Stomach smooth muscle (tissue), 2 donors: Measurements from ENCODE around the gene SERPINB10.

Experiments
- H3K27ac ChIP-seq: one replicate; pipeline ENCODE4 v1.7.0; 2013; ENCODE audit warnings: mild to moderate bottlenecking, low read length, inconsistent platforms
- H3K27me3 ChIP-seq, 2 donors: one replicate each; pipeline ENCODE4 v1.7.0; 2013; ENCODE audit warnings: low read length in 2 of 2; ENCODE audit not compliant: insufficient read depth in 2 of 2, control insufficient read depth in 1 of 2
- H3K36me3 ChIP-seq, 2 donors: one replicate each; pipeline ENCODE4 v1.7.0; 2013; ENCODE audit warnings: low read length in 2 of 2; ENCODE audit not compliant: control insufficient read depth in 2 of 2, insufficient read depth in 2 of 2
- H3K4me1 ChIP-seq: one replicate; pipeline ENCODE4 v1.7.0; 2013; ENCODE audit warnings: low read length; ENCODE audit not compliant: control insufficient read depth, insufficient read depth
- H3K4me3 ChIP-seq, 2 donors: one replicate each; pipeline ENCODE4 v1.7.0; 2013; ENCODE audit warnings: low read length in 2 of 2
- H3K9ac ChIP-seq, 2 donors: one replicate each; pipeline ENCODE4 v1.7.0; 2013; ENCODE audit warnings: low read length in 2 of 2, mild to moderate bottlenecking in 1 of 2
- H3K9me3 ChIP-seq, 2 donors: one replicate each; pipeline ENCODE4 v1.7.0; 2013; ENCODE audit warnings: low read length in 2 of 2; ENCODE audit not compliant: control insufficient read depth in 2 of 2
- donor health status: healthy.
- donor health status: Pancreatic carcinoma.

Gene SERPINB10

DNA sequence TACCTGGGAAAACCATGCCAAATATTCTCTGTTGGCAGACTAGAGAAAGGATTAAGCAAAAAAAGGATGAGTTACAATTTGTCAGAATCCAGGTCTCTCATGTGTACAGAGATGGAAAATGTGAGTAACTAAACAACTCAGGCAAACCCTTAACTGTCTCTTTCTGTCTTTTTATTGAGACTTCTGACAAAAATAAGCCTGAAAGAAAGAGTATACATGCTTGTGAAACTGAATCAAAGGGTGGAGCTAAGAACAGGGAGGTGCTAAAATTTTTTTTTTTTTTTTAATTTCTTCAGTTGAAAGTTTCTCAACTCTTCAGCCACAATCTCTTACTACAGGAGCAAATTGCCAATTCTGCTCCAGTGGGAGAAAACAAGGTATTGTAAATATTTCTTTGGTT is at the start of gene SERPINB10:
Gene SERPINB10, plus strand, starts transcription at position 295 of the 400 bp plus-strand sequence. CDS start 7,553 bp downstream, outside the sequence.
- Histone ChIP-seq H3K27ac (no peak within 1 kb of the TSS), H3K4me3 (no peak within 1 kb of the TSS), H3K9me3 (no peaks in the 10 kb centered on the region), H3K36me3 (no peaks in the 10 kb centered on the region), H3K4me1 (no peaks in the 10 kb centered on the region), H3K27me3 (no peaks in the 10 kb centered on the region), H3K9ac (no peak within 1 kb of the TSS)

DNA sequence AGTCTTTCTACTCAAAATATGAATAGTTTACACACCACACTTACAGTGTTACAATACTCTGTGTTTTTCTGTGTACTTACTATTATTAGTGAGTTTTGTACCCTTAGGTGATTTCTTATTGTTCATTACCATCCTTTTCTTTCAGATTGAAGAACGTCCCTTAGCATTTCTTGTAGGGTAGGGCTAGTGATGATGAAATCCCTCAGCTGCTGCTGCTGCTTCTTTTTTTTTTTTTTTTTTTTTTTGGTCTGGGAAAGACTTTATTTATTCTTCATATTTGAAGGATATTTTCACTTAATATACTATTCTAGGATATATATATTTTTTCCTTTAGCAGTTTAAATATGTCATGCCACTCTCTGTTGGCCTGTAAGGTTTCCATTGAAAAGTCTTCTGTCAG is 49.3 kb upstream of the SERPINB10 start:
- no peak overlapping the region for H3K4me3 ChIP-seq
- H3K4me1 ChIP-seq: no peaks in the 10 kb centered on the region
- no peaks in the 10 kb centered on the region for H3K27me3 ChIP-seq
- no peak overlapping the region for H3K27ac ChIP-seq
- H3K36me3 ChIP-seq: no peaks in the 10 kb centered on the region
- no peak overlapping the region for H3K9ac ChIP-seq
- H3K9me3 ChIP-seq: no peaks in the 10 kb centered on the region

GRCh38 chr18:63859781-63860475 is 47.8 kb upstream of the SERPINB10 start:
- Histone ChIP-seq H3K4me3 (no peak overlapping the region), H3K27me3 (no peaks in the 10 kb centered on the region)

DNA sequence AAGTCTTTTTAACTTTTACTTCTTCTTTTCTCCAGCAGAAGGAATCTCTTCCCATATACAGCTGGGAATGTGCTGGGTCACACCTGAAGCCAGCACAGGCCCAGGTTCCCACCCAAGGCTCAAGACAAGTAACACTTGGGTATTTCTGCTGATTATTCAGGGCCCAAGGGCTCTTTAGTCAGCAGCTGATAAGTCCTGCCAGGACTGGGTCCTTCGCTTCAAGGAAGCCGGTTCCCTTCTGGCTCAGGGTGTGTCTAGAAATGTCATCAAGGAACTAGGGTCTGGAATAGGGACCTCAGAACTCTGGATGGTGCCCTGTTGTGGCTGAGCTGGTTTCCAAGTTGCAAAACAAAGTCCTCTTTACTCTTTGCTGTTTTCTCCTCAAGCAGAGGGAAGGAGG is 47.2 kb upstream of the SERPINB10 start:
- Histone ChIP-seq H3K36me3 (no peaks in the 10 kb centered on the region), H3K9ac (no peak overlapping the region), H3K9me3 (no peaks in the 10 kb centered on the region), H3K27me3 (no peaks in the 10 kb centered on the region), H3K4me3 (no peak overlapping the region), H3K27ac (no peak overlapping the region), H3K4me1 (no peaks in the 10 kb centered on the region)

More at GRCh38 chr18:63859781-63860475, 47.8 kb upstream of the SERPINB10 start:
- no peak overlapping the region for H3K9ac ChIP-seq
- no peak overlapping the region for H3K27ac ChIP-seq
- no peaks in the 10 kb centered on the region for H3K36me3 ChIP-seq
- no peaks in the 10 kb centered on the region for H3K9me3 ChIP-seq
- H3K4me1 ChIP-seq: no peaks in the 10 kb centered on the region

DNA sequence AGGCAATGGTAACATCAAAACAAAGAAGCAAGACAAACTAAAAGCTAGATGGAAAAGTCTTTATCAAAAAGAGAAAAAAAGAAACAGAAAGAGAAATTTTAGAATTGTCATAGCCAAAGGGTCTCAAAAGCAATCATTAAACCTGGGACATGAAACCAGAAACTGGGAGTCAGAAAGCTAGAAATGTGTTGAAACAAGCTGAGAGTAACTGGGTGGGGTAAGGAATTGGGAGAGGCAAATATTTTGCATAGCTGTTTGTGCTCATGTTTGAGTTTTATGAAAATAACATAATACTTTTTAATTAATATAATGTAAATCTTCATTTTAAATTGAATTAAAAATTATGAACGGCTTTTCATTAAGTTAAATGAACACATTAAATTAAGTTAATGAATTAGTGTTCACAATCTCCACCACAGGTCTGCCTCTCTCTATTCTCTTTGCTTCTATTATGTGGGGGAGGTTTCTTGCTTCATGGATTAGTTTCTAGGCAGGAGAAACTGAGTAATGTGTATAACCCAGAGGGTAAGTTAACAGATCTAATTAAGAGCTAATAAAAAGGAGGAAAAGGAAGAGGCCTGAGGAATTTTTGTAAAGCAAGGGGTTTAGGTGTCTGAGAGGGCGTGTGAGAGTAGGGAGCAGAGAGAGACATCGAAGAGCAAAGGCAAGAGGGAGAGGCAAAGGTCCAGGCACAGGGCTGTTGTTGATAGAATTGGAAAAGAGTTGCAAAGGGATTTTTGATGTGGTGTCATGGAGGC is 40.2 kb upstream of the SERPINB10 start:
- Histone ChIP-seq H3K36me3 (no peaks in the 10 kb centered on the region), H3K27me3 (no peaks in the 10 kb centered on the region), H3K9me3 (no peaks in the 10 kb centered on the region), H3K4me3 (no peak overlapping the region), H3K4me1 (no peaks in the 10 kb centered on the region), H3K27ac (no peak overlapping the region), H3K9ac (no peak overlapping the region)

DNA sequence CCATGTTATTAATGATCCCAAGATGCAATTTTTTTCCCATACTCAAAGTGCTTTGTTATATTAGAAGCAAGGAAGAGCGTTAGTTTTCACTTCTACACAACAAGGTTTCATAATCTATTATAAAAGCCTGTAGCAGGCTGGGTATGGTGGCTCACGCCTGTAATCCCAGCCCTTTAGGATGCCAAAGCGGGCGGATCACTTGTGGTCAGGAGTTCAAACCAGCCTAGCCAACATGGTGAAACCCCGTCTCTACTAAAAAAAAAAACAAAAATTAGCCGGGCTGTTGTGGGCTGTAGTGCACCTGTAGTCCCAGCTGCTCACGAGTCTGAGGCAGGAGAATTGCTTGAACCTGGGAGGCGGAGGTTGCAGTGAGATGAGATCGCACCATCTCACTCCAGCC is 39.2 kb upstream of the SERPINB10 start:
- Histone ChIP-seq H3K27ac (no peak overlapping the region), H3K9ac (no peak overlapping the region), H3K27me3 (no peaks in the 10 kb centered on the region), H3K4me3 (no peak overlapping the region), H3K36me3 (no peaks in the 10 kb centered on the region), H3K4me1 (no peaks in the 10 kb centered on the region), H3K9me3 (no peaks in the 10 kb centered on the region)

DNA sequence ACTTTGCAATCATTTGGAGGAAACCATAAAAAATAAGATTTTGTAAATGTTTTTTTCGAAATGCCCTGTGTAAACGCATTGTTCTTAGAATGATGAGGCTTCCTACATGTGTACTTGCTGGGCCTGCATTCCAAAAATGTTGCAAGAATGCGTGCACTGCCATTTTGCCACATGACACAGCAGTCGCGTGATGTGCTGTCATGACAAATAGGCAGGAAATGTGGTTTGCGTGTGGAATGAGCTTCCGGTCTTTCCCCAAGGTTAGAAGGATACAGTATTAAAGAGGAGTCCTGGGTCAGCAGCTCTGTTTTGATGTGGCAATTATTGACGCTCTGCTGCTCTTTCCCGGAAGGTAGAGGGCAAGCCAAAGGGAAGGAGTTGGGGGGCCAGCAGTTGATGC is 38.4 kb upstream of the SERPINB10 start:
- H3K9ac ChIP-seq: no peak overlapping the region

GRCh38 chr18:63869851-63870250 is 37.9 kb upstream of the SERPINB10 start:
- H3K9me3 ChIP-seq: no peaks in the 10 kb centered on the region
- H3K36me3 ChIP-seq: no peaks in the 10 kb centered on the region
- H3K4me3 ChIP-seq: no peak overlapping the region
- H3K9ac ChIP-seq: no peak overlapping the region
- H3K27me3 ChIP-seq: no peaks in the 10 kb centered on the region
- H3K27ac ChIP-seq: no peak overlapping the region
- H3K4me1 ChIP-seq: no peaks in the 10 kb centered on the region

More for the DNA sequence above, 38.4 kb upstream of the SERPINB10 start:
- Histone ChIP-seq H3K36me3 (no peaks in the 10 kb centered on the region), H3K27me3 (no peaks in the 10 kb centered on the region), H3K4me3 (no peak overlapping the region), H3K9me3 (no peaks in the 10 kb centered on the region), H3K4me1 (no peaks in the 10 kb centered on the region), H3K27ac (no peak overlapping the region)

DNA sequence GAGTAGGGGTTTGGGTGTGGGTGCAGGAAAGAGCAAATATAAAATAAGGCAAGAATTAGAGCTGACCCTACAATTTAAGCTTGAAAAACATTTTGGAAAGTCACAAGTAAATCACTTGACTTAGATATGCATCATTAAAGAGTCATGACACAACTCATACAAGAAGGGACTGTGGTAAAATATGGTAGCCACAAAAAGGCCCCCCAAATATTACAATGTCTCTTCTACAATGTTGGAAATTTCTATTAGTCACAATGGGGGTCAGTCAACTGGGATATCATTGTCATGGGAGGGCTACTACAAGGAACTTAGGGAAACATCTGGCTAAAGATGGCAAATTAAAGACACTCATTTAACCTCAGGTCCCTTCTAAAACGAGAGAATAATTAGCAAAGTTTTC is 35.9 kb upstream of the SERPINB10 start:
- H3K9me3 ChIP-seq: no peaks in the 10 kb centered on the region
- H3K27ac ChIP-seq: no peak overlapping the region
- no peaks in the 10 kb centered on the region for H3K36me3 ChIP-seq
- H3K27me3 ChIP-seq: no peaks in the 10 kb centered on the region
- no peaks in the 10 kb centered on the region for H3K4me1 ChIP-seq
- no peak overlapping the region for H3K9ac ChIP-seq
- H3K4me3 ChIP-seq: no peak overlapping the region

GRCh38 chr18:63872586-63872985 is 35.2 kb upstream of the SERPINB10 start:
- no peaks in the 10 kb centered on the region for H3K27me3 ChIP-seq
- H3K27ac ChIP-seq: no peak overlapping the region
- no peaks in the 10 kb centered on the region for H3K9me3 ChIP-seq
- H3K36me3 ChIP-seq: no peaks in the 10 kb centered on the region
- no peak overlapping the region for H3K9ac ChIP-seq
- no peaks in the 10 kb centered on the region for H3K4me1 ChIP-seq
- H3K4me3 ChIP-seq: no peak overlapping the region

DNA sequence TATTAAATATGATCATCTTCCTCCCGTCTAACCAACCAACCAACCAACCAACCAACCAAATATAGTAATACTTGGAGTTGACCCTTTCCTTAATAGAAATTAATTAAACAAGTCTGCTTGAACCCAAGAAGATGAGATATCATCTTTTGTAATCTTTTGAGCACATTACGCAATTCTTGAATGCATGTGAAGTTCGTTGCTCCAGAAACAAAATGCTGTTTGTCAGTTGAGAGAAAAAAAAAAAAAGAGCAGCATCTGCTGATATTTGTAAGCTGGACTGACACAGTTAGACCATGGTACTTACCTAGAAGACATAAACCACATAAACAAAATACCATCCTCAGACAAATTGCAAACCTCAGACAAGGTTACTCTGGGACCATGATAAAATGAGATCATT is 29.4 kb upstream of the SERPINB10 start:
- H3K27me3 ChIP-seq: no peaks in the 10 kb centered on the region
- H3K9me3 ChIP-seq: no peaks in the 10 kb centered on the region
- no peak overlapping the region for H3K9ac ChIP-seq

More for the DNA sequence above, 29.4 kb upstream of the SERPINB10 start:
- Histone ChIP-seq H3K4me3 (no peak overlapping the region), H3K4me1 (no peaks in the 10 kb centered on the region), H3K27ac (no peak overlapping the region), H3K36me3 (no peaks in the 10 kb centered on the region)
